ENCODE measurements around the gene CNTFR.
A peak's percentile ranks its signal among the peaks of the same experiment; 100 is the strongest.

The CNTFR gene

GRCh38 chr9:34588671-34589635, 571 bp downstream of the CNTFR start:
- Histone ChIP-seq H3K9ac (0 out of 22 replicates have a peak overlapping the region, but pooled peaks of 2 of the 11 experiments have one; percentile 5 to 13), H3K4me2 (peak overlapping the region; percentile 81 to 96 (median 89)), H3K27me3 (peaks cover 89 to 100% (median 98%) of the 10 kb centered on the region in 11 experiments), H3K36me3 (no peaks in the 10 kb centered on the region), H3K9me3 (replicated peaks in 1 of 11) (0 out of 22 replicates have a peak, but pooled peaks cover 0 to 5% (median 0%) of the 10 kb centered on the region in 11 experiments), H3K4me1 (peaks cover 59 to 66% (median 63%) of the 10 kb centered on the region in 10 experiments), H3K27ac (no peak overlapping the region), H3K4me3 (peak overlapping the region; percentile 42 to 69 (median 59)), H4K20me1 (peaks cover 0 to 89% (median 61%) of the 10 kb centered on the region in 11 experiments; a peak in 19 of 22 replicates)
- no peak for TF ChIP-seq Cebpa-rat (IDR thresholded peaks at IDR 0.05)

GRCh38 chr9:34587271-34587670, 2.3 kb downstream of the CNTFR start:
- Histone ChIP-seq H3K27ac (no peak overlapping the region), H3K27me3 (peaks cover 72 to 91% (median 85%) of the 10 kb centered on the region in 11 experiments), H4K20me1 (peaks cover 0 to 72% (median 60%) of the 10 kb centered on the region in 11 experiments; a peak in 19 of 22 replicates), H3K4me2 (no peak overlapping the region), H3K4me3 (no peak overlapping the region), H3K4me1 (peaks cover 45 to 61% (median 54%) of the 10 kb centered on the region in 10 experiments), H3K9ac (no peak overlapping the region), H3K9me3 (replicated peaks in 1 of 11) (0 out of 22 replicates have a peak, but pooled peaks cover 0 to 3% (median 0%) of the 10 kb centered on the region in 11 experiments), H3K36me3 (no peaks in the 10 kb centered on the region)
- no peak for TF ChIP-seq Cebpa-rat (IDR thresholded peaks at IDR 0.05)

- TF ChIP-seq Cebpa-rat (IDR thresholded peaks at IDR 0.05) = no peak
- Histone ChIP-seq H4K20me1 (peaks cover 0 to 62% (median 50%) of the 10 kb centered on the region in 11 experiments; a peak in 18 of 22 replicates), H3K9ac (no peak overlapping the region), H3K4me2 (peak overlapping the region; percentile 52 to 90 (median 83)), H3K27ac (no peak overlapping the region), H3K4me1 (peaks cover 34 to 50% (median 42%) of the 10 kb centered on the region in 10 experiments), H3K27me3 (peaks cover 64 to 91% (median 84%) of the 10 kb centered on the region in 11 experiments), H3K4me3 (peak overlapping the region in 1 of 10 experiments; percentile 29; a peak in 1 of 20 replicates), H3K36me3 (no peaks in the 10 kb centered on the region), H3K9me3 (replicated peaks in 1 of 11) (no peaks in the 10 kb centered on the region)
Measured at GRCh38 chr9:34585946-34586669, 3.4 kb downstream of the CNTFR start.

- H3K9ac ChIP-seq = no peak overlapping the region
- peaks cover 22 to 38% (median 31%) of the 10 kb centered on the region in 10 experiments for H3K4me1 ChIP-seq
- H3K4me3 ChIP-seq = no peak overlapping the region
- no peak for TF ChIP-seq Cebpa-rat (IDR thresholded peaks at IDR 0.05)
- H3K9me3 ChIP-seq (replicated peaks in 1 of 11) = no peaks in the 10 kb centered on the region
- no peaks in the 10 kb centered on the region for H3K36me3 ChIP-seq
- H3K27ac ChIP-seq = no peak overlapping the region
- H3K27me3 ChIP-seq = peaks cover 64 to 91% (median 84%) of the 10 kb centered on the region in 11 experiments
- peaks cover 0 to 59% (median 41%) of the 10 kb centered on the region in 11 experiments; a peak in 17 of 22 replicates for H4K20me1 ChIP-seq
- H3K4me2 ChIP-seq = peak overlapping the region; percentile 52 to 90 (median 83)
Measured at GRCh38 chr9:34584970-34585369, 4.6 kb downstream of the CNTFR start.

- Histone ChIP-seq H3K4me1 (peaks cover 12 to 26% (median 21%) of the 10 kb centered on the region in 10 experiments), H3K27me3 (peaks cover 64 to 91% (median 84%) of the 10 kb centered on the region in 11 experiments)
Measured at GRCh38 chr9:34582787-34583186, 6.7 kb downstream of the CNTFR start.

GRCh38 chr9:34581318-34581717, 8.2 kb downstream of the CNTFR start:
- no peak overlapping the region for H3K27ac ChIP-seq
- no peak for TF ChIP-seq Cebpa-rat (IDR thresholded peaks at IDR 0.05)
- H3K27me3 ChIP-seq = peaks cover 64 to 91% (median 84%) of the 10 kb centered on the region in 11 experiments
- H3K36me3 ChIP-seq = no peaks in the 10 kb centered on the region
- no peak overlapping the region for H3K4me3 ChIP-seq
- peaks cover 12 to 25% (median 20%) of the 10 kb centered on the region in 10 experiments for H3K4me1 ChIP-seq
- H3K9me3 ChIP-seq (replicated peaks in 1 of 11) = no peaks in the 10 kb centered on the region
- H3K9ac ChIP-seq = no peak overlapping the region
- H4K20me1 ChIP-seq = peaks cover 0 to 59% (median 28%) of the 10 kb centered on the region in 11 experiments; a peak in 15 of 22 replicates
- H3K4me2 ChIP-seq = no peak overlapping the region

More at GRCh38 chr9:34582787-34583186, 6.7 kb downstream of the CNTFR start:
- H4K20me1 ChIP-seq = peaks cover 0 to 56% (median 30%) of the 10 kb centered on the region in 11 experiments; a peak in 15 of 22 replicates
- no peaks in the 10 kb centered on the region for H3K9me3 ChIP-seq (replicated peaks in 1 of 11)
- H3K4me2 ChIP-seq = no peak overlapping the region
- TF ChIP-seq Cebpa-rat (IDR thresholded peaks at IDR 0.05) = no peak
- H3K4me3 ChIP-seq = no peak overlapping the region
- H3K27ac ChIP-seq = no peak overlapping the region
- no peaks in the 10 kb centered on the region for H3K36me3 ChIP-seq
- no peak overlapping the region for H3K9ac ChIP-seq

- Histone ChIP-seq H3K36me3 (no peaks in the 10 kb centered on the region), H3K27ac (no peak overlapping the region), H3K9ac (no peak overlapping the region), H3K4me1 (peaks cover 5 to 16% (median 11%) of the 10 kb centered on the region in 10 experiments), H3K27me3 (peaks cover 63 to 90% (median 84%) of the 10 kb centered on the region in 11 experiments), H4K20me1 (peaks cover 0 to 55% (median 23%) of the 10 kb centered on the region in 11 experiments; a peak in 14 of 22 replicates), H3K9me3 (replicated peaks in 1 of 11) (no peaks in the 10 kb centered on the region), H3K4me3 (no peak overlapping the region), H3K4me2 (no peak overlapping the region)
- no peak for TF ChIP-seq Cebpa-rat (IDR thresholded peaks at IDR 0.05)
Measured at GRCh38 chr9:34580358-34580757, 9.2 kb downstream of the CNTFR start.

GRCh38 chr9:34579808-34580163, 9.7 kb downstream of the CNTFR start:
- no peak overlapping the region for H3K4me3 ChIP-seq
- TF ChIP-seq Cebpa-rat (IDR thresholded peaks at IDR 0.05) = no peak
- no peaks in the 10 kb centered on the region for H3K9me3 ChIP-seq (replicated peaks in 1 of 11)
- H3K27me3 ChIP-seq = peaks cover 65 to 90% (median 84%) of the 10 kb centered on the region in 11 experiments
- H3K4me1 ChIP-seq = peaks cover 0 to 11% (median 6%) of the 10 kb centered on the region in 10 experiments; a peak in 18 of 20 replicates
- H3K36me3 ChIP-seq = no peaks in the 10 kb centered on the region
- H3K4me2 ChIP-seq = no peak overlapping the region
- H3K9ac ChIP-seq = no peak overlapping the region
- H3K27ac ChIP-seq = no peak overlapping the region
- H4K20me1 ChIP-seq = peaks cover 0 to 54% (median 20%) of the 10 kb centered on the region in 11 experiments; a peak in 13 of 22 replicates

Data from BLaER1 treated with 17β-estradiol and CSF1 and Interleukin-3, amounts not matched to agents 10 nM and 100 nM (cell line).